HG03571 (cell line): ENCODE measurements around the gene ELK4.

Experiments used
- ATAC-seq: cut with Tn5 transposase; IDR thresholded peaks from one replicate; pipeline ENCODE4 v1.9.1; 2021; ENCODE audit not compliant: unreplicated experiment

The ELK4 gene

DNA sequence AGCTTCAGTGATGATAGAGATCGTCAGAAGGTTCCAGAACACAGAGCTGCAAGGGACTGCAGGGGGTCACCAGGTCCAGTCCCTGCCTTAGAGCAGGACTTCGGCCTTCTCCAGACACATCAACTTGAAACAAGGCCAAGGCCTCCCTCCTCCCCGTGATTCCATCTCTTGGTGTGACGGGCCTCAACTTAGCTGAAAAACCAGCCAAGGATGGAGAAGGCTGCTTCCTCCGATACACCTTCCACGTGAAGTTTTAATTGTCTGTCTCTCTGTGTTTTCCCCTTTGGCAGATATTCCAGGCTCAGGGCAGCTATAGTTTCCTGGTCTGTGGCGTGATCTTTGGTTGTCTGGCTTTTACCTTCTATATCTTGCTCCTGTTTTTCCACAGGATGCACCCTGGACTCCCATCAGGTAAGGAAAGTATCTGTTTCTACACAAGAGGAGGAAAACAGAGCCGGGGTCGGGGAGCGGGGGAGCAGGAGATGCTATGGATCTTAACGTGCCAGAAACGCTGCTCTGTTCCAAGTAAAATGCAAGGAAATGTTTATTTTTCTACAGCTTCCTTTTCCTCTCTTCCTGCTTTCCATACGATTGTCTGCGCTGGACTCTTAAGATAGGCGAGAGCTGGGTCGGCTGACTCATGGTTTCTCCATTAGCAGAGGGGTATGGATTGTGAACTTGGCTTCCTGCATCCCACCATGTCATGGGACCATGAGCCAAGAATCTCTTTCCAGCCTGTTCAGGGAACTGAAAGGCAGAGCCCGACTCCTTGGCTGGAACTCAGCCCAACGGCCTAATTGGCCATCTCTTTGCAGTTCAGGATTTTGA, 32.8 kb downstream of the ELK4 start:
- no peak for ATAC-seq

DNA sequence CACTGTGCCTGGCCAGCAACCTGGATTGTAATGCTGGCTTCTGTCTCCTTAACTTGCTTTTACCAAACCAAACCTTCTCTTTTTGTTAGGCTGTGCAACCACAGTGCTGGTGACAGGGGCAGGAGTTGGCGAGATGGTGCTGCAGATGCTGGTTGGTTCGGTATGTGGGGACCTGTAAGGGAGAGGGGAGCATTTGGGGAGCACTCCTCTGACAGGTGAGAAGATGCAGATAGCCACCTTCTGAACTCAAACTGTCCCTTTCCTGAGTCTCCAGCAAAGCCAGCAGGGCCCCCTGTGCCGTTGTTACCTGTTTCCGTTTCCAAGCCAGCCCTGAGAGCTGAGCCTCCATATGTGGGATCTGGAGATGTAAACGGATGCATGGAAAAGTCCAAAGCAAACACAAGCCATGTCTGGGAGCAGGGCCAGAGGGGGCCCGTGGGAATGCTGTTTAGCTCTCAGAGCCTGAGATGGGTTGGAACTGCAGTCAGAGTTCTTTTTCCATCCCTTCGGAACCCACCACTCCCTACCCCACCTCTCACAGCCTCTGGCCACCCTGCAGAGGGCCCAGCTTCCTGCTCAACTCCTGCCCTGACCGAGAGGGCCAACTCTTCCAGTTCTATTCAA, 34.0 kb downstream of the ELK4 start:
- no peak for ATAC-seq

GRCh38 chr1:205596876-205597275, 34.9 kb downstream of the ELK4 start:
- ATAC-seq = no peak

DNA sequence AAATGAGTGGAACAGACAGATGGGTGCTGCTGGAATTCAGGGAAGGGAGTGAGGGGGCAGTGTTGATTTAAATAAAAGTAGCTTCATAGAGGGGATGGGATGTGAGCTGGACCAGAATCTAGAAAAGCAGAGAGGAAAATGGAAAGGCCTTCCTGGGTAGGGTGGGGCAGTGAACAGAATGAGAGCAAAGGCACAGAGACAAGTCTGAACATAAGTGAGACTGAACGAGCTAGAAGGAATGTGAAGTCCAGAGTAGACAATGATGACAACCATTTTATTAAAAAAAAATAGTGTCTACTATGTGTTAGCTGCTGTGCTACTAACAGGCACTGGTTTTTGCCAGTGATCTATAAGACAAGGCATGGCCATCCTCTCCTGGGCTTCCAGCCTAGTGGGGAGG, 36.0 kb downstream of the ELK4 start:
- no peak for ATAC-seq

DNA sequence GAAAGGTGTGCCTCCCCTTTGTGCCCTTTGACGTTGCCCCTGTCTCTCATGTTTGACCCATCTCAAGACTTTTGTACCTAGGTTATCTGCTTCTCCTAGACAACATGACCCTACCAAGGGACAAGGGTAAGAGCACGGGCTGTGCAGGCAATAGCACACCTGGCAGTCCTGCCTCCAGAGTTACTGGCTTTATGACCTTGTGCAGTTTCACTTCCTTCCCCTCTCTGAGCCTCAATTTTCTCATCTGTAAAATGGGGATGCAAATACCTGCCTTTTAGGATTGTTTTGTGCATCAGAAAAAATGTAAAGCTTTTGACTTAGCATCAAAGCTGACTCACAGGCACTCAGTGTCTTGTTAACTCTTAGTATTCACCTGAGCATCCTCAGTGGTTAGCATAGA, 36.4 kb downstream of the ELK4 start:
- no peak for ATAC-seq

GRCh38 chr1:205594846-205595245, 37.0 kb downstream of the ELK4 start:
- no peak for ATAC-seq

DNA sequence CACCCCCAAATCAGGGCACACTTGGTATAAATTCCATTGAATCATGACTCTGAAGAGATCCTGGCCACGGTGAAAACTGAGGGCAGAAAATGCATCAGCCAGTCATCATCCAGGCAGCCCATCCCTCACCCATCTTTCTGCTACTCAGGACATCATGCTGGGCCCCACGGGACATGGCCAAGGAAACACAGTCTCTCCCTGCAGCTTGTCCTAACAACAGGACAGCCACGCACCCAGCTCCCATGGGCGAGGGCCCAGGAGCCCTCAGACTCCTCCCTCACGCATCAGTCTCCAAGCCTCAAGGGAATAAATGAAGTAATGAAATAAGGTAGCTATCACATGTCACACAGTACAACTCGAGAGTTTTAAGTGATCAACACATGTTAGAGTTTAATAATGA, 37.8 kb downstream of the ELK4 start:
- ATAC-seq = no peak

DNA sequence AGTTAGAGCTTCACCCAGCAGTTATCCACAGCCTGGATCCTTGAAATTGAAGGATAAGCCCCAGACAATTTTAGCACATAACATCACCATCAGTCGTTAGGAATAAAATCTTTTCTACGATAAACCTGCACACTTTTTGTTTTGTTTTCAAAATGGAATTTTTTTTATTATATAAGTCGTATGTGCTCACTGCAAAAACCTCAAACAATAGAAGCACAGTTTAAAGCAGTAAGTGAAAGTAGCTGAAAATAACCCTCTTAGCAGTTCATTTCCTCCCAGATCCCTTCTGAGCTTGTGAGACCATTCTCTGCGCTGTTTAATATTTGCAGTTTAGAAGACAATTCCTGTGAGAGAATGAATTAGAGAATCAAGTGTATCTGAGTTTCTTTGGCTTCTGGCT, 38.3 kb downstream of the ELK4 start:
- no peak for ATAC-seq

- no peak for ATAC-seq
Measured at GRCh38 chr1:205592443-205593003, 39.3 kb downstream of the ELK4 start.

- peak; percentile 72 for ATAC-seq
Measured at GRCh38 chr1:205591522-205592351, 40.1 kb downstream of the ELK4 start.

DNA sequence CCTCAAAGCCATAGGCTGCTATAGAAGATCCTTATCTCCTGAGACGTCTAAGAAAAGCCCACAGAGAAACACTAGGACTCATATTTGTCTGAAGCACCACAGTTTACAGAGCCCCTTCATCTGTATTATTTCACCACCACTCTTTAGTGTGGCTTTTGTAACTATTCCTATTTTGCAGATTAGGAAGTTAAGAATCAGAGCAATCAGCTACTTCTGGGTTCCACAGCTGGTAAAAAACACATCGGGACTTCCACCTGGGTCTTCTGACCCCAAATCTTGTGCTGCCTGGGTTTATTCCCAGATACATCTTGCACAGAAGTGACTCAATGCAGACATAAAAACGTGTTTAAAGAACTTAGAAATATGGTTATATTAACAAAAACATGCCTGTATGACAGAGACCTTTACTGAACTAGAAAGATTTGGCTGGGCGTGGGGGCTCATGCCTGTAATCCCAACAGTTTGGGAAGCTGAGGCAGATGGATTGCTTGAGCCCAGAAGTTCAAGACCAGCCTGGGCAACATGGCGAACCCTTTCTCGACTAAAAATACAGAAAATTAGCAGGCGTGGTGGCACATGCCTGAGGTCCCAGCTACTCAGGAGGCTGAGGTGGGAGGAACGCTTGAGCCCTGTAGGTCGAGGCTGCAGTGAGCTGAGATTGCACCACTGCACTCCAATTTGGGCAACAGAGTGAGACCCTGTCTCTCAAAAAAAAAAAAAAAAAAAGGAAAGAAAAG, 40.9 kb downstream of the ELK4 start:
- ATAC-seq = no peak

- no peak for ATAC-seq
Measured at GRCh38 chr1:205590457-205590768, 41.4 kb downstream of the ELK4 start.

- no peak for ATAC-seq
Measured at GRCh38 chr1:205589618-205590456, 42.0 kb downstream of the ELK4 start.

DNA sequence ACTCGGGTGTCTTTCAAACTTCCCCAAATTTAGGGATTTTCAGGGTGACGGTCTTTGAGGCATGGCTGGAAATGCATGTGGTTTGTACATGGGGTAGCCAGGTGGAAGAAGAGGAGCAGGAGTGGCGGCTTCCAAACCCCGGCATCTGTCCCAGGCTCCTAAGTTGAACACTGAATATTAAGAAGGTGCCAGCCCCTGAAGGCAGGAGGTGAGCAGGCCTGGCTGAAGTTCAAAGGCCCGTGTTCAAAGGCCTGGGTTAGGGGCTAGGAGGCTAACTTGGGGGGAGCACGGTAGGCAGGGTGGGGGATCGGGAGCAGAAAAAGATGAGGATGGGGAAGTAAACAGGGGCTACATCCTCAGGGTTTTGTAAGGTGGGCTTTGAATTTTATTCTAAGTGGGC, 42.8 kb downstream of the ELK4 start:
- no peak for ATAC-seq

- ATAC-seq = no peak
Measured at GRCh38 chr1:205588636-205589035, 43.2 kb downstream of the ELK4 start.

DNA sequence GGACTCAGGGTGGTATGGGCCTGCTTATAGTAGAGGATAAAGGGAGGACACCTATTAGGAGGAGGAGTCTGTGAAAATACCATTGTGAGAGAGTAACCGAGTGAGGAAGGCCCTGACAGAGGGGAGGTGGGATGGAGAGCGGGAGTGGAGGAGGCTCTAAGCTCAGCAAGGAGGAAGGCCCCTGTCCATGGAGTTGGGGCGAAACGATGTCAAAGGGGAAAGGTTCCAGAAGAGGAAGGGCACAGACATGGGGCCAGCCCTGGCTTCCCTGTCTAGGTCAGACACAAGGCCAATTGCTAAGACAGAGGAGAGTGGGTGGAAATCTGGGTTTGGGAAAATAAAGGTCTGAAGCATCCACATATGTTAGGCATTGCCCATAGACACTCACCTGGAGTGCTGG, 44.2 kb downstream of the ELK4 start:
- no peak for ATAC-seq

- no peak for ATAC-seq
Measured at GRCh38 chr1:205585835-205586785, 45.7 kb downstream of the ELK4 start.

DNA sequence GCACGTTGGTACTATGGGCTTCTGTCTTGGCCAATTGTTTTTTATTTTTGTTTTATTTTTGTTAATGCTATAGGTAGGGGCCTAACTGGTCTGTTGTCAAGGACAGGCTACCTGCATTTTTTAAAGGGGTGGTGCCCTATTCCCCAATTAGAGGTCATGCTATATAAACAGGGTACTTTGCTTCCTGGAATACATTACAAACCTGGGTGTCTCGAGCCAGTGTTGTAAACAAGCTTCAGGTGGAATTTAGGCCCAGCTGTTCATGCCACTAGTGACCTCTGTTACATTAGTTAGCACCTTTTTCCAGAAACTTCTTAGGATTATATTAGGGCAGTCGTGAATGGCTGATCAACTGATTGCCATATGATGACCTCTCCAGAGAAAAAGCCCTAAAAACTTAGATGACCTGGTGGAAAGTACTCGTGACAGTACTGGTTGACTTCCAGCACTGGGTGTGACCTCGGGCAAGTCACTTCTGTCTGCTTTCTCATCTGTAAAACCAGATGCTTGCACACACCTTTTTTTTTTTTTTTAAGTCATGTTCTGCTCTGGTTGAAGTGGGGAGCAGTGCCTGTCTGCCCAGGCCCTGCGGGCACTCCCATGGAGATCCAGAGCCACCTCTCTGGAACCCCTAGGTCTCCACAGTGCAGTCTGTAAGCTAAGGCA, 46.5 kb downstream of the ELK4 start:
- no peak for ATAC-seq
